GM21737 (cell line): ENCODE data around the gene SLC45A2.

Experiments
- ATAC-seq: cut with Tn5 transposase; IDR thresholded peaks from one replicate; pipeline ENCODE4 v1.9.1; 2021; ENCODE audit warnings: mild to moderate bottlenecking, moderate library complexity; ENCODE audit not compliant: unreplicated experiment

The SLC45A2 gene

DNA sequence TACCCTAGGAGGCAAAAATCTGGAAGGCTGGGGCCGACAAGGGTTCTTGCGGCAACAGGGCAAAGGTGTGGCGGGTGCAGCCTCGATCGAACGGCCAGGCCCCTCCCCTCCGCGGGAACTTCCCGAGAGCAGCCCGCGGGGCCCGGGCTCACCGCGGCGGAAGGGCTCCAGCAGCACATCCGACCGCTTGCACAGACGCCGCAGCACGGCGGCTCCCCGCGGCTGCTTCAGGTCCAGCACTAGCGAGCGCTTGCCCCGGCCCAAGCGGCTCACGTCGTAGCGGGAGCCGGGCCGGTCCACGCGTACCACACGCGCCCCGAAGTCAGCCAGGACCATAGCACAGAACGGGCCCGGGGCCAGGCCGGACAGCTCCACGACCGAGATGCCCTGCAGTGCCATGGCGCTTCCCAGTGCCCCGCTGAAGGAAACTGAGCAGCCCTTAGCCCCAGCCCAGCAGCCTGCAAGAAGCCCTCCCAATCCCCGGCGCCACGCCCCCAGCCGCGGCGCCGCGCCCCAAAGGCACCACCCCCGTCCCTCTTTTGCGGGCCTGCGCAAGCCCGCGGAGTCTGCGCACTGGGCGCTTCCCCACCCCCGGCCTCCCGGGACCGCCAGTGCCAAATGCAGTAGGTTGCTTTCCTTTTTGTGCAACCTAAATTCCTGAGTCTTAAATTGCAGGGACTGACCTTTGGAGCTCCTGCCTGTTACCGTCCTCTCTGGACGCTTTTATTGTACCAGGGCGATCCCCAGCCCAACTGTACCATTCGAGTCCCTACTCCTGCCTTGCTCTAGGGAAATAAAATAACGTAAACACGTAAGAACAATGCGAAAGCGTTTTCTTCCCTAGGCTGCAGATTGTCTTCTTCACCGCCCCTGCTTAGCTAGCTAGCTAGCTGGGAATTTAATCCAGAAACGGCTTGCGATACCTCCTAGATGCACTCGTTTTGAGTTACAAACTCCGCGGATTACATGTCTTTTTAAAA is 23.4 kb upstream of the SLC45A2 start, which contains the start of gene AMACR:
AMACR (minus strand) TSS at position 430 of the 980 bp plus-strand sequence; CDS start at position 399, 31 bp downstream.
- ATAC-seq, result peak; percentile 95

DNA sequence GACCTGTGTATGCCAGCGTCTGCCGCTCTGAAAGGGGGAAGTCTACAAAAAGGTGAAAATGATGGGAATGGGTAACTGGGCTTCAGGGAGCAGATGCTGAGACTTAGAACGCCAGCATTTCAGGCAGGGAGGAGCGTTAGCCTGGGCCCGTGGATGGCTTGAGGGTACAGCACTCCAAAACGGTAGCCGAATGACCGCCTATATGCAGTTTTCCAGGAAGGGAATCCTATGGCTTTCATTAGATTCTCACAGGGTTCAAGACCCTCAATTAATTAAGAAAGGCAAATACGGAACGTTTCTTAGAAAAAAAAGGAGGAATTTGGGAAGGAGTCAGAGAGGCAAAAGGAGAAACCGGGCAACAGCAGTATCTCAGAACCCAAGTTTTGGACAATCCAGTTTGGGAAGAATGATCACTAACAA is 22.7 kb upstream of the SLC45A2 start:
- ATAC-seq, result no peak

DNA sequence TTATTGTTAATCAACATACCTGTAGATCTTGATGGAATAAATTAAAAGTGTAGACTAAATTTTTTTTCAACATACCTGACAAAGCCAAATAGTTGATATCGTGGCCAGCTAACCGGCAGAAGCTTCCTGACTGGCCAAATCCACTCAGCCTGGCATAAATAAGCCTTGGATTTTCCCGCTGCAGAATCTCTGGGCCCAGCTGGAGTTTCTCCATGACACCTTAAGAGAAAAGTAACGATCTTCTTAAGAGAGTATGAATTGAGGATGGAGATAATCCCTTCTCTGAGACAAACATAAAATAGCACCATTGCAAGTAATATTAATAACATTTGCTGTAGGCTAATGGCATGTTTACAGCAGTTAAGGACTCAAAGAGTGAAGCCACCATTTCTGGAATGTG is 21.2 kb upstream of the SLC45A2 start:
- no peak for ATAC-seq

DNA sequence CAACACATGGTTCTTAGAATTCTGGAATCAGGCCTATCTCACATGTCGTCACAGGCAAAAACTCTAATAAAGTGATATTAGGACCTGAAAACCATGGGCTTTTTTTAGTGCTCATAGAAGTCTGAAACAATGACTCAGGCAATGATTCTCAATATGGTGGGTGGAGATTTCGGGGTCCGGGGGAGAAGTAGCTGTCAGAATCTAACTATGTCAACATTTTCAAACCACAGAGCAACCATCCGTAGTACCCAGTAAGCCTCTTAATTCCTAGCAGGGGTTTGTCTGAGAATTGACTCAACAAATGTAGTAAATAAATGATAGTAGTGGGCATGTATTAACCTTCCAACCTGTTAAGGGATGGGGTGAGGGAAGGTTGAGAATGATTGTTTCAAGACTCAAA is 20.7 kb upstream of the SLC45A2 start:
- ATAC-seq, result no peak

DNA sequence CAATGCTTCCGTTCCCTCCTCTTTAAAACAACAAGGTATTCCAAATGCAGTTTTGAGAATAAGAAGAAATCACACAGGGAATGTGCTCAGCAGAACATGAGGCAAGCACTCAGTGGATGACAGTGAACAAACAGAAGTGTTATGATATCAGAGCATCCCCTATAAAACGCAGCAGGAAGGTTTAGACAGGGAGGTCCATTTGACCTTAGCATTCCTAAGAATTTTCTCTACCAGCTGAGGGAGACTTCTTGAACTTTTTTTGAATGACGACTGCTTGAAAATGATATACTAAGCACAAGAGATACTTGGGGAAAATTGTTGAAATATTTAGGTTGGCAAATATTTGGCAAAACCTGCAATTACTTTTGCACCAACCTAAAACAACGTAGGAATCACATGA is 19.4 kb upstream of the SLC45A2 start:
- no peak for ATAC-seq

- no peak for ATAC-seq
Observed at GRCh38 chr5:34002629-34003328, 18.3 kb upstream of the SLC45A2 start.

DNA sequence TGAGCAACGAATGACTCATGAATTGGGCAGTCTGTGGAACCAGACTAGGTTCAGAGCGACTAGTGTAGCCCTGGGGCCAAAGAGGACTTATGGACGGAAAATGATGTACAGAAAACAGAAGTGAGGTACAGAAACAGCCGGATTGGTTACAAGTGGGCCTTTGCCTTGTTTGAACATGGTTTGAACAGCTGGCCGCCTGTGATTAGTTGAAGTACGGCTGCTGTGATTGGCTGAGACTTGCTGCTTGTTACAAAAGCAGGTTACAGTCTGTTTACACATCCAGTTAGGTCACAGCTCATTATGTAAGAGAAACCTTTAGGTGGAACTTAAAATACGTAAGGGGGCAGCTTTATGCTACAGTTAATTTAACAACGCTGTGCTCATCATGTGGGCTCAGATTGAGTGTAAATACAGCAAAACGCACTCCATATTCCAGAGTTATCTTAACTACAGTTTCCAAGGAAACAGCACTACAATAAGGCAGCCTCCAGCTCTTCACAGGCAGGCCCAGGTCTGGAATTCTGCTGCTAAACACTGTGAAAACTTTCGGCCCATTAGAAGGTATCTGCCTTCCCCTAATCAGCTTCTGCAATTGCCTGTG is 16.8 kb upstream of the SLC45A2 start:
- ATAC-seq, result no peak

GRCh38 chr5:33999978-34000377 is 15.5 kb upstream of the SLC45A2 start:
- ATAC-seq, result no peak

DNA sequence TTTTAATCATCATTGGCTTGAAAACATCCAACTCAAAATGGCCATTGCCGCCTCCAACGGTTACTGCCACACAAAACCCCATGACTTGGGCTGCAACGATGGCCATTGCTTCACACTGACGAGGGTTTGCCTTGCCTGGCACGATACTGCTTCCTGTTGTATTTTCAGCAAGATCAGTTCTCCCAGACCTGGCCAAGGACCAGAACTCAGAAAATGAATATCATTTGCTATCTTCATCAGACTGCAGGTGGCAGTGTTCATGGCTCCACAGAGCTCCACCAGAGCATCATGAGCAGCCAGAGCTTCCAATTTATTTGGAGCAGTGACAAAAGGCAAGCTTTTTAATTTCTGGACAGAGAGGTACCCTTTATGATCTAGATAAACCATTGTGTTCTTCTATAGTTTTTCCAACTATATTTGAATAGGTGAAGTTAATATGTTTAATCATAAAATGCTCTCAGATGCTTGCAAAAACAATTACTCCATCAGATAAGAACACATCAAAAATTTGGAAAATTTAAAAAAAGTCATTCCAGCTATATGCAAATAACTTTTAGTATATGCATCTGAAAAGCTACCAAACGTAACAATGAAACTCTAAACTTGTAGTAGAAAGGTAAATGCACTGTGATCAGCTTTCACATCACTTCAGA is 13.0 kb upstream of the SLC45A2 start:
- peak; percentile 72 for ATAC-seq

DNA sequence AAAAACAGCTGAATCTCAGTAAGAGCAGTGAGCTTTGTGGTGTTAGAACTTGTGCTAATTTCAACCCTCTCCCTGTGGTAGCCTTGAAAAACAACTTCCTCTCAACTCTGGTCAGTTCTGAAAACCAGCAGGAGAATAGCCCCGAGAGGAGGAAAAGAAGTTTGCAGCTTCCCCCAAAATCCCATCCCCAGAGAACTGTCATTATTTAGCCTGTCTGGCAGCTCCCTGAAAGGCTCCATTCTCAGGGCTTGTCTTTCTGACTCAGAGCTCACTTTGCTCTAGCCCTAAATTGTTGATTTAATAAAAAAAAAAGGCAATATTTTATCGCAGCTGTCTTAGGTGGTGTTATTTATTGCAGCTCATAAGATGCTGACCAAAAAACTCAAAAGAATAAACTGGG is 11.4 kb upstream of the SLC45A2 start:
- ATAC-seq, result no peak

GRCh38 chr5:33994845-33995244 is 10.4 kb upstream of the SLC45A2 start:
- no peak for ATAC-seq

GRCh38 chr5:33992864-33993263 is 8.4 kb upstream of the SLC45A2 start:
- ATAC-seq, result no peak

GRCh38 chr5:33985447-33985846 is 954 bp upstream of the SLC45A2 start:
- no peak for ATAC-seq

- ATAC-seq, result no peak
Observed at GRCh38 chr5:33984178-33984577, 315 bp downstream of the SLC45A2 start.

GRCh38 chr5:33981408-33982162 is 2.9 kb downstream of the SLC45A2 start:
- no peak for ATAC-seq

DNA sequence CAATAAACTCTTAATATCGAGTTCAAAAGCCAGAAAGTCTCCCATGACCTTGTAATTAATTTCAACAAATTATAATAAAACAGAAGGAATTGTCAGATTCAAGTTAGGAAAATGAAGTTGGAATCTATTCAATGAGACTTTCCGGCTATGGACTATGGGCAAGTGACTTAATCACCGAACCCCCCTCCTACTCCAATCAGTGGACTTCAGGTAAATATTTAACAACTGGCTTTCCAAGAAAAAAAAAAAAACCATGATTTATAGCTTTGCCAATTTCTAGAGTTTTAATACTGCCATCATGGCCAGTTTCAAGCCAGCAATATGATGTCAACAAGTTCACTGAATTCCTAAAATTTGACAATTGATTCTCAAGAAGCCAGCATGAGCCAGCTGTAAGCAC is 4.5 kb downstream of the SLC45A2 start:
- no peak for ATAC-seq

DNA sequence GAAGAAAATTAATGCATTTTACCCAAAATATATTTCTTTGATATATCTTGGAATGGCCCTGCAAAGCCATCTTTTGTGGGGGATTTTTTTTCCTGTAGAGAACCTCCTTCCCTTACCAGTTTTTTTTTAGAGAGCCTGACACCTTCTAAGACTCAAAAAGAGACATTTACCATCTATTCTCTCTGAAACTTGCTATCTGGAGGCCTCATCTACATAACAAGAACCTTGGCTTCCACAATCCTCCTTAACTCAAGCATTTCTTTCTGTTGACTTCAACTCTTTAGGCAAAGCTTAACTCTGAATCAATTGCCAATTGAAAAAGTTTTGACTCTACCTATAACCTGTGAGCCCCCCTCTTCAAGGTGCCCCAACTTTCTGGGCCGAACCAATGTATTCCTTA is 6.2 kb downstream of the SLC45A2 start:
- ATAC-seq, result no peak

DNA sequence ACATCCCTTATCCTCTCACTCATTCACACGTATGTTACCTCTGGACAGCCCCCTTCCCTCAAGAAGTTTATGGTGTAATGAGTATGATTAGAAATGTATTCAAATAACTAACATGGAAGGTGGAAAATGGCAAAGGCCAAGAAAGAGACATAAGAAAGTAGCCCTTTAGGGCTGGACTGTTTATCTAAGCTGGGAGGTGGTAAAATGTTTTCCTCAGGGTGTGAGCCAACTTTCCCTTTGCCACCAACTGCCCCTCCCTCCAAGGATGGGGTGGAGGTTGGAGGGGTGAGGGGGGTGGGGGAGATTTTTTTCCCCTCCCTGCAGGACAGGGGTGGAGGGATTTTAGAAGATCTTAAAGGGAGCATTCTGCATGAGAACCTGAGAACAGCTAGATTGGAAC is 8.2 kb downstream of the SLC45A2 start:
- no peak for ATAC-seq

DNA sequence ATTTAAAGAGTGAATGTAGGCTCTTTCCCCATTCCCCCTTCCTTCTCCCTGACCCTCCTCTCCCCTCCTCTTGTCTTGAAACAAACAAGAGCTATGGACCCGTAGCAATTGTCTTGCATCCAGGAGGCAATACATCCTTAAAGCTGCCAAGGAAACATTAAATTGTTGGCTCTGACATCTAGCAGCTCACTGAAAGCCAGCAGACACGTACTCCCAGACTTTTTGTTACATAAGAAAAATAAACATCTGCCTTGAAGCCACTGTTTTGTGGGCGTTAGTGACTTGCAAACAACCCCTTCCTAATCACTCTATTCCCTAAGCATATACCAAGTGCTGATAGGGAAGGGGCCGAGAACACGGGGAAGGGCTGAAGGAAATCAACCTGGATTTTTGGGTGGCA is 8.6 kb downstream of the SLC45A2 start:
- no peak for ATAC-seq

- ATAC-seq, result no peak
Observed at GRCh38 chr5:33973271-33973670, 11.2 kb downstream of the SLC45A2 start.
